GM12873 (cell line): ENCODE measurements around the gene LHFPL6.

Experiments used
- TF ChIP-seq, protein P1 (sequence below): IDR thresholded peaks from 2 replicates; pipeline ENCODE4 v1.5.1; 2012; ENCODE audit warnings: low read depth, mild to moderate bottlenecking, moderate library complexity, low read length, control low read depth; ENCODE audit not compliant: insufficient read depth; ENCODE audit errors: missing control alignments

LHFPL6 gene

DNA sequence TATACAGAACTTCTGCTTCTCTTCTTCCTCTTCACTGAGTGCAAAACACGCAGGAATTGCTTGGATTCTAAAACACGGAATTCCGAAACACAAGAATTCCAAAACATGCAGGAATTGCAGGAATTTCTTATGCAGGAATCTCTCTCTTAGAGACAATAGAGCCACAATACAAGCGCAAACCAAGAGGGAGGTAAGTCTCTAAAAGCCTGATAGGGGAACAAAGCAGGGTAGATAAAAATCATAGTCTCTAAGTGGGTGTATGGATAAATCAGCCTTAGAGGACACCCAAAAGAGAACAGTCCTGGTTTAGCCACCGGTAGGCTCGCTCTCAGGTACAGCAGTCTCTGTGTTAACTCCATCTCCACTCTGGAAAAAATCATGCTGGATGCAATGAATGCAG lies 112.9 kb downstream of the LHFPL6 start:
- TF ChIP-seq, protein P1, sequence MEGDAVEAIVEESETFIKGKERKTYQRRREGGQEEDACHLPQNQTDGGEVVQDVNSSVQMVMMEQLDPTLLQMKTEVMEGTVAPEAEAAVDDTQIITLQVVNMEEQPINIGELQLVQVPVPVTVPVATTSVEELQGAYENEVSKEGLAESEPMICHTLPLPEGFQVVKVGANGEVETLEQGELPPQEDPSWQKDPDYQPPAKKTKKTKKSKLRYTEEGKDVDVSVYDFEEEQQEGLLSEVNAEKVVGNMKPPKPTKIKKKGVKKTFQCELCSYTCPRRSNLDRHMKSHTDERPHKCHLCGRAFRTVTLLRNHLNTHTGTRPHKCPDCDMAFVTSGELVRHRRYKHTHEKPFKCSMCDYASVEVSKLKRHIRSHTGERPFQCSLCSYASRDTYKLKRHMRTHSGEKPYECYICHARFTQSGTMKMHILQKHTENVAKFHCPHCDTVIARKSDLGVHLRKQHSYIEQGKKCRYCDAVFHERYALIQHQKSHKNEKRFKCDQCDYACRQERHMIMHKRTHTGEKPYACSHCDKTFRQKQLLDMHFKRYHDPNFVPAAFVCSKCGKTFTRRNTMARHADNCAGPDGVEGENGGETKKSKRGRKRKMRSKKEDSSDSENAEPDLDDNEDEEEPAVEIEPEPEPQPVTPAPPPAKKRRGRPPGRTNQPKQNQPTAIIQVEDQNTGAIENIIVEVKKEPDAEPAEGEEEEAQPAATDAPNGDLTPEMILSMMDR: no peak

DNA sequence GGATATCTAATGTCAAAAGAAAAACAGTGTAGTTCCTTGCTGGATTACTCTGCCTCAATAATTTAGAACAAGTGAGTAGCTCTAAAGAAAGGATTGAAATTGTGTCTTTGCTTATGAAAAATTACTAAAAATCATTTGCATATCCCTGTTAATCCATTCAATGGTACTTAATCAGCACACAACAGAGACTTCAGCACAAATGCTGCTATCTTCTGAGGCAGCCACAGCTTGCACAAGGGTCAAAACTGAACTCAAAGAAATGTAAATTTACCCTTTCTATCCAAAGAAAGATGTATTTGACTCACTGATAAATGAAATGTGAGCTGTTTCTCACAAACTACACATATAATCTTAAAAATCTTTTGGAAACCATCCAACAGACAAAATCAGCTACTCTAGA lies 116.2 kb downstream of the LHFPL6 start:
- TF ChIP-seq, protein P1: no peak

DNA sequence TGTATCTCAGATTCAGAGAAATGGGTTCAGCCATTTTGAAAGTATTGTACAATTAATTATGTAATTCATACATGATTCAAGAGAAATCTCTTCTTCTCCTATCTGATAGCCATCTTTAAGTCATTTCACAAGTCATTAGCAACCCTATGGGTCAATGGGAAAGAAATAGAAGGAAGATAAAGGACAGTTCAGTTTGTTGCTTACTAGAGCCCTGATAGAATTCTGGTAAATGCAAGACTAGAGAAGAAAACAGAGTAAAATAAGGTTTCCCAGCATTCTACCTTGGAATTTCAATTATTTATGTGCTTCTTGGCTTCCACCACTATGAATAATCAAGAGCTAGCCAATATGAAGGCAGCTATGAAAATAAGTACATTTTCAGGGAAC lies 117.7 kb downstream of the LHFPL6 start:
- TF ChIP-seq, protein P1: no peak

DNA sequence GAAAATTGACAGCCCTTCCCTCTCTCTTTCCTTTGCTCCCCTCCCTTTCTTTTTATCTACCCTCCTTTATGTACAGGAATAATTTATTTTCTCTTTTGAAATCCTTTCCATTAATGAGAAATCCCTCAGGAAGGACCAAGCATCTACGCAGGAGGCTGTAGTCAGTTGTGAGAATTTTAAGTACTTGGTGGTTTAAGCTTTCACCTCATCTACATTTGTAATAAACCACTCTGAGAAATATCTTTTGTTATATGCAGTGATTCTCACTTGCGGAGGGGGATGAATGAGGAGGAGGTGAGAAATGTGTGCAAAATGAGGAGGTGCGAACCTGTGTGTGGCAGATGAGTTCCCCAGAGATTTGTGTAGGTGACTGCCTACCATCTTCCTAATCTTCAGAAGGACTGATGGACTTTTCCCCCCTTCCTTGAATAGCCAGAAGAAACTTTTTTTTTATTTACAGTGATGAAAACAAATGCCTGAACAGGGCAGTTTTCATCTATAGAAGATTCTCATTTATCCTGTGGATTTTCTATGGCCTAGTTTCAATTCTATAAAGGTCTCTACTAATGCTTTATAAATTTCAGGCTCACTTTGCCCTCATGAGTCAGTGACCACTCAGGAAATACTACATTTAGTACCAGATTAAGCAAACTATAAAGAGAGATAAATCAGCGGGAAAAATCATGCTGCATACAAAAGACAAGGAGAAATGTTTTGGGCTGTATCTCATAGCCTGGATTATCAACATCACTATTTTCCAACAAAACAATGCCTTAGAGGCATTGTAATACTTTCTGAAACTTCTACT lies 118.3 kb downstream of the LHFPL6 start:
- TF ChIP-seq, protein P1: no peak

DNA sequence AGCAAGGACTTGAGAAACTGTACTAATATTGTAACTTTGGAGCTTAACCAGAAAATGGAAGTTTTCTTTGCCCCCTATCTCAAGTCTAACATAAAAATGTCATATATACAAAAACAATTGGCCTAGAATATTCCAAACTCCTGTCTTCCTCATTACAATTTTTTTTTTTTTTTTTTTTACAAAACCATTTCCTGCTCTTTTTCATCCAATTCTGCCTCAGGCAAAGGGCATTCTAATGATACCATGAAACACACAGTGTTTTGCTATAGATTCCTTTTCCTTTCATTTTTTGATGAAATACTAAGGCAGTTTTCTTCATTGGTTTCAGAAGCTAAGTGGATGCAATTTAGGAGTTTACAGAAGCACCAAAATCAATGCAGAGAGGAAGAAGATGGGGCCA lies 119.7 kb downstream of the LHFPL6 start:
- TF ChIP-seq, protein P1: no peak

DNA sequence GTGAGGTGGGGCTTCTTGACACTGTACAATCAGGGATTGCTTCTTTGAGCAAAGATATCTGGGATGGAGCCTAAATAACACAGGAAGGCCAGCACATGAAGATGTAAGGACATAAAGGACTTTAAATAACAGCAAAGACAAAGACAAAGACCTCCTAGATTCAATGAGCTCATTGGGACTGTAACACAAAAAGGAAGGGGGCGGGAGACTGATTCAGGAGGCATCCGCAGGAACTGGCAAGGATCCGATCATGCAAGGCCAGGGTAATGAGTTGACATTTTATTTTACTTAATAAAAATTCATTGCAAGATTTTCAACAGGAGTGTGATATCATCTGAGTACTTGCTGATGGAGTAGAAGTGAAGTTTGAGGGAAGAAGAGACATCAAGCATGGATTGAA lies 121.5 kb downstream of the LHFPL6 start:
- TF ChIP-seq, protein P1: no peak

DNA sequence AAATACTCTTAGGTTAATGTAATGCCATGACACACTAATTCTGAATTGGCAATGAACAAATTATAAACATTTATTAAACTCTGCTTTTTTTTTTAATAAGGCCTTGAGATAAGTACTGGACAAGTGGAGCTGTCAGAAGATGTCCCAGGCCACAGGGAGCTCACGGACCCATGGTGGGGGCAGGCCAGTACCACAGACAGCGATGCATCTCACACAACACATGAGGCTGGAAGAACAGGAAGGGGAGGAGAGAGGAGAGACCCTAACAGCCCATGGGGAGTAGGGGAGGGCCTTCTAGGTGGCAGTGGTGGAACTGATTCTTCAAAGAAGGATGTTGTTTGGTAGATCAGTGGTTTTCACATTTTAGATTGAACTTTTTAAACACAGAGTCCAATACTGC lies 128.4 kb downstream of the LHFPL6 start:
- TF ChIP-seq, protein P1: no peak
